ENCODE data around the gene EPX. TPM values are rescaled to one million over a fixed set of nuclear protein-coding genes. Genes with fewer than 3 reads are reported as not detected.

Gene EPX
- total and polyA plus RNA-seq, 5 experiments from 2014 or later: not detected

- POLR2A ChIA-PET: interaction anchor here (1.1 kb wide), 1 partner anchor 10 kb away, joined by 3 read pairs; no protein-coding TSS in a partner anchor
- Mint-ChIP-seq H3K36me3 (peaks cover 2 to 16% (median 14%) of the 10 kb centered on the region in 3 donors), H3K9me3 (peaks cover 0 to 10% (median 1%) of the 10 kb centered on the region in 9 donors), H3K27ac (no peak overlapping the region), H3K27me3 (peaks cover 0 to 6% (median 0%) of the 10 kb centered on the region in 5 donors), H3K4me1 (peaks cover 15 to 50% (median 25%) of the 10 kb centered on the region in 4 donors), H3K4me3 (no peak overlapping the region)
- ATAC-seq: no peak
- no peak for DNase-seq
Observed at GRCh38 chr17:58161566-58161965, 31.0 kb upstream of the EPX start.

- ATAC-seq (no peak), DNase-seq (peak in 2 of 10 donors; percentile 13 to 30)
- H3K4me1 Mint-ChIP-seq: peaks cover 38 to 59% (median 40%) of the 10 kb centered on the region in 4 donors
- no peak overlapping the region for H3K4me3 Mint-ChIP-seq
- POLR2A ChIA-PET: no interaction called here
- peaks cover 0 to 5% (median 0%) of the 10 kb centered on the region in 9 donors for H3K9me3 Mint-ChIP-seq
- H3K27ac Mint-ChIP-seq: no peak overlapping the region
- H3K27me3 Mint-ChIP-seq: peaks cover 0 to 5% (median 0%) of the 10 kb centered on the region in 5 donors
- H3K36me3 Mint-ChIP-seq: peaks cover 0 to 6% (median 0%) of the 10 kb centered on the region in 3 donors
Observed at GRCh38 chr17:58165981-58166380, 26.5 kb upstream of the EPX start.

- Mint-ChIP-seq H3K9me3 (peaks cover 0 to 5% (median 0%) of the 10 kb centered on the region in 9 donors), H3K27ac (peak within 1 kb of the TSS in 7 of 10 donors; percentile 65 to 82 (median 73)), H3K4me3 (peak within 1 kb of the TSS in 2 of 10 donors; percentile 14 to 41), H3K27me3 (peaks cover 0 to 5% (median 0%) of the 10 kb centered on the region in 5 donors), H3K36me3 (peaks cover 0 to 6% (median 0%) of the 10 kb centered on the region in 3 donors), H3K4me1 (peaks cover 39 to 62% (median 45%) of the 10 kb centered on the region in 4 donors)
- DNase-seq (no peak), ATAC-seq (no peak)
- POLR2A ChIA-PET: interaction anchor here (1.3 kb wide), 1 partner anchor 10 kb away, joined by 4 read pairs; no protein-coding TSS in a partner anchor
Observed at GRCh38 chr17:58166682-58167081, 25.8 kb upstream of the EPX start, which contains the start of gene OR4D2. Gene OR4D2, plus strand, starts transcription at chr17:58166982. Its CDS starts 2,674 bp downstream, at chr17:58169656.

- peaks cover 0 to 5% (median 0%) of the 10 kb centered on the region in 9 donors for H3K9me3 Mint-ChIP-seq
- ATAC-seq (no peak), DNase-seq (peak in 1 of 10 donors; percentile 18)
- peak overlapping the region; percentile 64 to 94 (median 91) for H3K27ac Mint-ChIP-seq
- no peaks in the 10 kb centered on the region for H3K36me3 Mint-ChIP-seq
- H3K27me3 Mint-ChIP-seq: peaks cover 0 to 6% (median 0%) of the 10 kb centered on the region in 5 donors
- H3K4me1 Mint-ChIP-seq: peaks cover 44 to 60% (median 53%) of the 10 kb centered on the region in 4 donors
- POLR2A ChIA-PET: interaction anchor here (0.7 to 3.0 kb wide), 9 partner anchors 11 to 49 kb away, joined by 3 to 15 read pairs (median 5); no protein-coding TSS in a partner anchor
- peak overlapping the region; percentile 36 to 86 (median 68) for H3K4me3 Mint-ChIP-seq
Observed at GRCh38 chr17:58170622-58171021, 21.9 kb upstream of the EPX start.

- Mint-ChIP-seq H3K4me1 (peaks cover 35 to 46% (median 43%) of the 10 kb centered on the region in 4 donors), H3K4me3 (peak overlapping the region in 8 of 10 donors; percentile 8 to 58 (median 27)), H3K9me3 (peaks cover 0 to 5% (median 0%) of the 10 kb centered on the region in 9 donors), H3K27ac (peak overlapping the region in 8 of 10 donors; percentile 0 to 87 (median 70)), H3K36me3 (no peaks in the 10 kb centered on the region), H3K27me3 (peaks cover 0 to 12% (median 0%) of the 10 kb centered on the region in 5 donors)
- POLR2A ChIA-PET: interaction anchor here (0.6 to 3.0 kb wide), 5 partner anchors 15 to 51 kb away, joined by 3 to 14 read pairs (median 7); no protein-coding TSS in a partner anchor
- ATAC-seq (peak; percentile 87 to 94), DNase-seq (peak in 8 of 10 donors; percentile 28 to 79 (median 54))
Observed at GRCh38 chr17:58172369-58173071, 20.0 kb upstream of the EPX start.

- no peaks in the 10 kb centered on the region for H3K36me3 Mint-ChIP-seq
- ATAC-seq (no peak), DNase-seq (no peak)
- POLR2A ChIA-PET: no interaction called here
- H3K4me1 Mint-ChIP-seq: peaks cover 21 to 28% (median 26%) of the 10 kb centered on the region in 4 donors
- no peak overlapping the region for H3K27ac Mint-ChIP-seq
- peaks cover 0 to 13% (median 0%) of the 10 kb centered on the region in 5 donors for H3K27me3 Mint-ChIP-seq
- peaks cover 0 to 4% (median 0%) of the 10 kb centered on the region in 9 donors for H3K9me3 Mint-ChIP-seq
- H3K4me3 Mint-ChIP-seq: no peak overlapping the region
Observed at GRCh38 chr17:58174871-58175270, 17.7 kb upstream of the EPX start.

- ATAC-seq (no peak), DNase-seq (peak in 2 of 10 donors; percentile 14 to 15)
- H3K9me3 Mint-ChIP-seq: no peaks in the 10 kb centered on the region
- no peak overlapping the region for H3K27ac Mint-ChIP-seq
- H3K27me3 Mint-ChIP-seq: peaks cover 0 to 13% (median 0%) of the 10 kb centered on the region in 5 donors
- POLR2A ChIA-PET: no interaction called here
- peaks cover 11 to 16% (median 14%) of the 10 kb centered on the region in 4 donors for H3K4me1 Mint-ChIP-seq
- H3K36me3 Mint-ChIP-seq: no peaks in the 10 kb centered on the region
- H3K4me3 Mint-ChIP-seq: no peak overlapping the region
Observed at GRCh38 chr17:58176200-58176599, 16.3 kb upstream of the EPX start.

- Mint-ChIP-seq H3K36me3 (no peaks in the 10 kb centered on the region), H3K27ac (no peak overlapping the region), H3K4me3 (no peak overlapping the region), H3K27me3 (peaks cover 0 to 9% (median 0%) of the 10 kb centered on the region in 5 donors), H3K4me1 (peaks cover 4 to 7% (median 6%) of the 10 kb centered on the region in 4 donors), H3K9me3 (no peaks in the 10 kb centered on the region)
- POLR2A ChIA-PET: no interaction called here
- ATAC-seq: no peak
- DNase-seq: no peak
Observed at GRCh38 chr17:58181796-58182195, 10.7 kb upstream of the EPX start.

- ATAC-seq (no peak), DNase-seq (no peak)
- POLR2A ChIA-PET: no interaction called here
- Mint-ChIP-seq H3K27me3 (peaks cover 1 to 15% (median 8%) of the 10 kb centered on the region in 5 donors), H3K27ac (no peak overlapping the region), H3K4me3 (no peak overlapping the region), H3K36me3 (no peaks in the 10 kb centered on the region), H3K9me3 (no peaks in the 10 kb centered on the region), H3K4me1 (peaks cover 4 to 7% (median 6%) of the 10 kb centered on the region in 4 donors)
Observed at GRCh38 chr17:58183514-58183913, 9.0 kb upstream of the EPX start.

- no peak overlapping the region for H3K4me3 Mint-ChIP-seq
- H3K36me3 Mint-ChIP-seq: no peaks in the 10 kb centered on the region
- ATAC-seq: no peak
- peaks cover 2 to 16% (median 8%) of the 10 kb centered on the region in 5 donors for H3K27me3 Mint-ChIP-seq
- peaks cover 4 to 7% (median 6%) of the 10 kb centered on the region in 4 donors for H3K4me1 Mint-ChIP-seq
- no peak overlapping the region for H3K27ac Mint-ChIP-seq
- no peaks in the 10 kb centered on the region for H3K9me3 Mint-ChIP-seq
- POLR2A ChIA-PET: no interaction called here
- no peak for DNase-seq
Observed at GRCh38 chr17:58184308-58184985, 8.1 kb upstream of the EPX start.

GRCh38 chr17:58184986-58185761, 7.4 kb upstream of the EPX start:
- POLR2A ChIA-PET: no interaction called here
- Mint-ChIP-seq H3K9me3 (no peaks in the 10 kb centered on the region), H3K27ac (peak overlapping the region in 1 of 10 donors; percentile 86), H3K4me3 (no peak overlapping the region), H3K4me1 (peaks cover 4 to 7% (median 6%) of the 10 kb centered on the region in 4 donors), H3K27me3 (peaks cover 4 to 23% (median 12%) of the 10 kb centered on the region in 5 donors), H3K36me3 (no peaks in the 10 kb centered on the region)
- DNase-seq (no peak), ATAC-seq (no peak)

- Mint-ChIP-seq H3K4me3 (no peak overlapping the region), H3K27ac (no peak overlapping the region), H3K9me3 (no peaks in the 10 kb centered on the region), H3K4me1 (peaks cover 5 to 6% (median 6%) of the 10 kb centered on the region in 4 donors), H3K36me3 (no peaks in the 10 kb centered on the region), H3K27me3 (peaks cover 4 to 32% (median 15%) of the 10 kb centered on the region in 5 donors)
- POLR2A ChIA-PET: no interaction called here
- ATAC-seq (no peak), DNase-seq (no peak)
Observed at GRCh38 chr17:58186591-58186990, 5.9 kb upstream of the EPX start.
